ENCODE measurements around the gene AGRN.

AGRN gene

DNA sequence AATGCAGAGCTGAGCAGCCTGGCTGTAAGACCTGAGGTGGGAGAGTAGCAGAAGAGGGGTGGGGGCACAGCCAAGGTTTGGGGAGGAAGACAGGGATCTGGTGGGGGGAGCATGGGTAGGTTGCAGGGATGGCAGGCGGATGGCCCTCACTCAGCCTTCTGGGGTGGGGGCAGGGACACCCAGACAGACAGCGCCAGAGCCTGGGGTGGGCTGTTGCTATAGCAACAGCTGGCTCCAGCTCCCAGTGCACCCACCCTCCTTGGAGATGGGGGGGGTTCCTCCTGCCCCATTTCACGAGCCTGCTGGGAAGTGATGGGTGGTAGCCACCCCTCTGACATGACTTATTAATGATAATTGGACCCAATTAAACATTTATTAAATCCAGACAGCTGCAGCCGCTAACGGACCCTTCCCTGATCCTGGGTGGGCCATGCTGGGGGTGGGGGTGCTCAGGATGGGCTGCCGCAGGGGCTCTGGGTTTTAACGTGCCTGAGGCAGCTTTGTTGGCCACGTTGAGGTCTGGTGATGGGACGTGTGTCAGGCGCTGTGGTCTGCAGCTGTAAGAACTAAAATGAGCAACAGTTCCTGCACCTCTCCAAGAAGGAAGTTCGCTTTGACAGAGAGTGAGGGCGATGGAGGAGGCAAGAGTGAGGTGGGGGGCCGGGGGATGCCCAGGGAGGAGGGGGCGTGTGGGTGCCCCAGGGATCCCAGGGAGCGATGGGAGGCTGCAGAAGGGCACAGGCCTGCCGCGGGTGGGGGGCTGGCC lies 19.4 kb downstream of the AGRN start:
- no peak for DNase-seq

DNA sequence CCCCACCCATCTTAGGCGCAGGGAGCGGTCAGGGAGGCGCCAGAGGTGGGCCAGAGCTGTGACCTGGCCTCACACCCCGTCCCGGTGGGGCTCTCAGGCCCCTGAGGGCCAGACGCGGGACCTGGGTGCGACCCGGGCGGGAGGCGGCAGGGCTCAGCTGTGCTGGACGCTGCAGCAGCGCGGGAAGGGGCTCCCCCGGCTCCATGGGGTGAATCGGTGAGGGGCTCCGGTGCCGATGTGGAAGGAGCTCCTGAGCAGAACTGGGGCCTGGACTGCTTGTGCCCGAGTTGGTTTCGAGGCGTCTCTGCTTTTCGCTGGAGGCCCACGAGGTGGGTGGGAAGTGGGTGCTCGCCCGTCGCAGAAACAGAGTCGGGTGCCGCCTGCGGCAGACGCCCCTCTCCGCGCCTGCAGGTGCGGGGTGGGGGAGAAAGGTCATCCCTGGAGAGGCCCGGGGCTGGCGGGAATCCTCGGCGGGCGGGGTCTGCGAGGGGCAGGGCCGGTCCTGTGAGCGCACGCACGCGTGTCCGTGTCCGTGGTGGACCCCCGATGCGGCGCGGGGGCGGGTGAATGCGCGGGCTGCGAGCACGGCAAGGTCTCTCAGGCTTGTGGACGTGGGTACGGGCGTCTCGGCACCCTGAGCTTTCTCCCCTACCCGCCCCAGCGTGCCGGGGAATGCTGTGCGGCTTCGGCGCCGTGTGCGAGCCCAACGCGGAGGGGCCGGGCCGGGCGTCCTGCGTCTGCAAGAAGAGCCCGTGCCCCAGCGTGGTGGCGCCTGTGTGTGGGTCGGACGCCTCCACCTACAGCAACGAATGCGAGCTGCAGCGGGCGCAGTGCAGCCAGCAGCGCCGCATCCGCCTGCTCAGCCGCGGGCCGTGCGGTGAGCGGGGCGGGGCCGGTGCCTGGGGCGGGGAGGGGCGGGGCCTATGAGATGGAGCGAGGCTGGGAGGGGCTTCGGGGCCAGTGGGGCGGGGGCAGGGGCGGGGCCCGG lies 20.4 kb downstream of the AGRN start:
- DNase-seq: peak; percentile 16

DNA sequence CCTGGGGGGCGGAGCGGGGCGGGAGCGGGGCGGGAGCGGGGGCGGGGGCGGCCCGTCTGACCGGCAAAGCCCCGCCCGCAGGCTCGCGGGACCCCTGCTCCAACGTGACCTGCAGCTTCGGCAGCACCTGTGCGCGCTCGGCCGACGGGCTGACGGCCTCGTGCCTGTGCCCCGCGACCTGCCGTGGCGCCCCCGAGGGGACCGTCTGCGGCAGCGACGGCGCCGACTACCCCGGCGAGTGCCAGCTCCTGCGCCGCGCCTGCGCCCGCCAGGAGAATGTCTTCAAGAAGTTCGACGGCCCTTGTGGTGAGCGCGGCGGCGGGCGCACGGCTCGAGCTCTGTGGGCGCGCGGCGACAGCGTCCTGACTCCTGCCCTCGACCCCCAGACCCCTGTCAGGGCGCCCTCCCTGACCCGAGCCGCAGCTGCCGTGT lies 21.2 kb downstream of the AGRN start:
- no peak for DNase-seq

DNA sequence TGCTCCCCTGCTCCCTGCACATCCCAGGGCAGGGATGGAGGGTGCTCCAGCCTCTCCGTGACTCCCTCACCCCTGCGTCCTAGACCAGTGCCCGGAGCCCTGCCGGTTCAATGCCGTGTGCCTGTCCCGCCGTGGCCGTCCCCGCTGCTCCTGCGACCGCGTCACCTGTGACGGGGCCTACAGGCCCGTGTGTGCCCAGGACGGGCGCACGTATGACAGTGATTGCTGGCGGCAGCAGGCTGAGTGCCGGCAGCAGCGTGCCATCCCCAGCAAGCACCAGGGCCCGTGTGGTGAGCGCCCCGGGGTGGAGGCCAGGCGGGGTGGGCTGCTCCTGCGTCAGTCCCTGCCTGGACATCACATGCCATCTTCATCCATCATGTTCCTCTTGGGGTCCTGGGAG lies 22.0 kb downstream of the AGRN start:
- no peak for DNase-seq

DNA sequence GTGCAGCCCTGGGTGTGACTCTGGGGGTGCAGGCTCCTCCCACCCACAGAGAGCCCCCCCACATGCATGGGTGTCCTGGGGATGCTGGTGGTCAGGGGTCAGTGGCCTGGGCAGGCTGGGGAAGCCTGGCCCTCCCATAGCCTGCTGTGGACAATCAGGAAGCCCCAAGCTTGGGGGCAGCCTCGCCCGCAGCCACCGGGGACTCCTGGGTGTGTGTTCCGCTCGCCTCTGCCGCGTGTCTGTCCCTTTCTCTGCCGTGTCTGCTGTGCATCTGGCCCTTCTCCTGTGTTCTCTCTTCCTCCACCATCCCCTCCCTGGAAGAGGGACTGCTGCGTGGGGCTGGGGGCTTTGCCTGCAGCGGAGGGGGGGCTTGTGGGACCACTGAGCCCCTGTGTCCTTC lies 22.9 kb downstream of the AGRN start:
- no peak for DNase-seq

DNA sequence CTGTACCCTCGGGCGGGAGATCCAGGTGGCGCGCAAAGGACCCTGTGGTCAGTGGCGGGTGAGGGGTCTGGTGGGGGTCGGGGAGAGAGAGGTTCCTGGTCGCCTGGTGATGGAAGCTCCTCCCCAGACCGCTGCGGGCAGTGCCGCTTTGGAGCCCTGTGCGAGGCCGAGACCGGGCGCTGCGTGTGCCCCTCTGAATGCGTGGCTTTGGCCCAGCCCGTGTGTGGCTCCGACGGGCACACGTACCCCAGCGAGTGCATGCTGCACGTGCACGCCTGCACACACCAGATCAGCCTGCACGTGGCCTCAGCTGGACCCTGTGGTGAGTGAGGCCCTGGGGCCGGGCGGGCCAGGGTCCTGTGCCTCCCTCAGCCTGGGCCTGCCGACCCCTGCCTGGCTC lies 23.5 kb downstream of the AGRN start:
- DNase-seq: no peak

DNA sequence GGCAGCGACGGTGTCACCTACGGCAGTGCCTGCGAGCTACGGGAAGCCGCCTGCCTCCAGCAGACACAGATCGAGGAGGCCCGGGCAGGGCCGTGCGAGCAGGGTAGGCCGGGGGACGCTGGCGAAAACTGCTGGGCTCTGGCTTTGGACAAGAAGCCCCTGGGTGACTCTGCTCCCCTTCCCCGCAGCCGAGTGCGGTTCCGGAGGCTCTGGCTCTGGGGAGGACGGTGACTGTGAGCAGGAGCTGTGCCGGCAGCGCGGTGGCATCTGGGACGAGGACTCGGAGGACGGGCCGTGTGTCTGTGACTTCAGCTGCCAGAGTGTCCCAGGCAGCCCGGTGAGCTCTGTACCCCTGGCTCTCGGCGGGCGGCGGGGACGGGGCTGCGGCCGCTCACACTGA lies 24.0 kb downstream of the AGRN start:
- no peak for DNase-seq

DNA sequence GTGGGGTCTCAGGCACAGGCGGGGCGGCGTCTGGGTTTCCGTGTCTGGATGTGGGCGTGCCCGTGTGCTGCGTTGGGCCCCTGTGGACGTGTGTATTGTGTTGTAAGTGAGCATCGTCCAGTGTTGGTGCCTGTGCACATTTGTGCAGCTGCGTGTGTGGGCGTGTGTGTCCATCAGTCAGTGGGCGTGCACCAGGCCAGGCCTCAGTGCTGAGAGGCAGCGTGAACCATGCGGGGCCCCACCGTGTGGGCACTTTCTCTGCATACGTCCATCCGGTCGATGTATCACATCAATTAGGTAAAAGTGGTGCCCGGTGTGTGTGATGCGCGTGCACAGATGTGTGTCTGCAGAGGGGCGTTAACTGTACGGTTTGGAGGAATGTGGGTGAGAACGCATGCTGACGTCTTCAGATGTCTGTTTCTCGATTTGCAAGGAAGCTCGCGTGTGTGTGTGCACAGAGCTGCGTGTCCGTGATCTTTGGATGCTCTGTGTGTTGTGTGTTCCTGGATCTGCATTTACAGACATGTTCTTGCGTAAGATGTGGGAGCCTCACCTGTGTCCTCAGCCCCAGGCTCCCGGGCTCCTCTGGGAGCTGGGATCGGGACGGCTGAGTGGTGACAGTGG lies 24.6 kb downstream of the AGRN start:
- DNase-seq: no peak

DNA sequence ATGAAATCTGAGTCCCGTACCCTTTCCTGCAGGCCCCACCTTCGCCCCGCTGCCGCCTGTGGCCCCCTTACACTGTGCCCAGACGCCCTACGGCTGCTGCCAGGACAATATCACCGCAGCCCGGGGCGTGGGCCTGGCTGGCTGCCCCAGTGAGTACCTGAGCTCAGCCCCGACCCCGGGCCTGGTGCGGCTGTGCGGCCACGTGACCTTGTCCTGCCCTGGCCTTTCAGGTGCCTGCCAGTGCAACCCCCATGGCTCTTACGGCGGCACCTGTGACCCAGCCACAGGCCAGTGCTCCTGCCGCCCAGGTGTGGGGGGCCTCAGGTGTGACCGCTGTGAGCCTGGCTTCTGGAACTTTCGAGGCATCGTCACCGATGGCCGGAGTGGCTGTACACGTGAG lies 25.2 kb downstream of the AGRN start:
- no peak for DNase-seq

DNA sequence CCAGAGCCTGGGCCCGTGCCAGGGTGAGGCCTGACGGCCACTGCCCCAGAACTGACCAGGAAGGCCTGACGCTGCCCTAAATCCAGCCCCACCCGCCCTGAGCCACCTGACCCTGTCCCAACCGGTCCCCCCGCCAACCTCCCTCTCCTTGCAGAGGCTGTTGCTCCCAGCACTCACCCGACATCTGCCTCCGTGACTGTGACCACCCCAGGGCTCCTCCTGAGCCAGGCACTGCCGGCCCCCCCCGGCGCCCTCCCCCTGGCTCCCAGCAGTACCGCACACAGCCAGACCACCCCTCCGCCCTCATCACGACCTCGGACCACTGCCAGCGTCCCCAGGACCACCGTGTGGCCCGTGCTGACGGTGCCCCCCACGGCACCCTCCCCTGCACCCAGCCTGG lies 26.3 kb downstream of the AGRN start:
- DNase-seq: no peak

DNA sequence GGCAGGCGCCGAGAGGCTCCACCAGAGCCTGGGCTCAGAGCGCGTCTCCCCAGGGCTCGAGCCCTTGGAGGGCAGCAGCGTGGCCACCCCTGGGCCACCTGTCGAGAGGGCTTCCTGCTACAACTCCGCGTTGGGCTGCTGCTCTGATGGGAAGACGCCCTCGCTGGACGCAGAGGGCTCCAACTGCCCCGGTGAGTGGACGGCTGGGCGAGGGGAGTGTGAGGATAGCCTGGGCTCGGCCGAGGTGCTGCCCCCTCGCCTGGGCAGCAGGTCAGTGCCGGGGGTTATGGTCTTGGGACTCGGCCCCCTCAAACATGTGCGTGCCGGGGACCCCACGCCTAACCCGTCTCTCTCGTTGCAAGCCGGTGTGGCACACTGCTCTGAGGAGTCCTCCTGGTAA lies 26.8 kb downstream of the AGRN start:
- no peak for DNase-seq

DNA sequence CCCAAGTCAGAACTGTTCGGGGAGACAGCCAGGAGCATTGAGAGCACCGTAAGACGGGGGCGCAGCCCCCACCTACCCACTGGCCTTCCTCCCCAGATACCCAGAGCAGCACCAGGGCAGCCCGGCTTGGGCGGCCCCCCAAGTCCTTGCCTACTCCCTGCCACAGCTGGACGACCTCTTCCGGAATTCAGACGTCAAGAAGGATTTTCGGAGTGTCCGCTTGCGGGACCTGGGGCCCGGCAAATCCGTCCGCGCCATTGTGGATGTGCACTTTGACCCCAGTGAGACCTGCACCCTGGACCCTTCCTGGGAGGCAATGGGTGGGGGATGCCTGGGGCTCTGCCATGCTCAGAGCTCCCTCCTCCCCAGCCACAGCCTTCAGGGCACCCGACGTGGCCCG lies 27.5 kb downstream of the AGRN start:
- DNase-seq: no peak

DNA sequence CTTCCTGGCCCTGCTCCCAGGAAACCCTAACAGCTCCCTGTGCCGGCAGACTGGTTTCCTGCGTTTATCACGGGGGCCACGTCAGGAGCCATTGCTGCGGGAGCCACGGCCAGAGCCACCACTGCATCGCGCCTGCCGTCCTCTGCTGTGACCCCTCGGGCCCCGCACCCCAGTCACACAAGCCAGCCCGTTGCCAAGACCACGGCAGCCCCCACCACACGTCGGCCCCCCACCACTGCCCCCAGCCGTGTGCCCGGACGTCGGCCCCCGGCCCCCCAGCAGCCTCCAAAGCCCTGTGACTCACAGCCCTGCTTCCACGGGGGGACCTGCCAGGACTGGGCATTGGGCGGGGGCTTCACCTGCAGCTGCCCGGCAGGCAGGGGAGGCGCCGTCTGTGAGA lies 28.0 kb downstream of the AGRN start:
- DNase-seq: no peak

DNA sequence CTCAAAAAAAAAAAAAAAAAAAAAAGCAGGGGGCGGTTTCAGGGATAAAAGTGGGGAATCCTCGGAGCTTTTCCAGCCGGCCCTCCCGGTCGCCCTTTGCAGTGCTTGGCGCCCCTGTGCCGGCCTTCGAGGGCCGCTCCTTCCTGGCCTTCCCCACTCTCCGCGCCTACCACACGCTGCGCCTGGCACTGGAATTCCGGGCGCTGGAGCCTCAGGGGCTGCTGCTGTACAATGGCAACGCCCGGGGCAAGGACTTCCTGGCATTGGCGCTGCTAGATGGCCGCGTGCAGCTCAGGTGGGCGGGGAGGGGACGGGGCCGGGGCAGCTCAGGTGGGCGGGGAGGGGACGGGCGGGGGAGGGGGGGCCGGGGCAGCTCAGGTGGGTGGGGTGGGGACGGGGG lies 28.8 kb downstream of the AGRN start:
- DNase-seq: no peak

DNA sequence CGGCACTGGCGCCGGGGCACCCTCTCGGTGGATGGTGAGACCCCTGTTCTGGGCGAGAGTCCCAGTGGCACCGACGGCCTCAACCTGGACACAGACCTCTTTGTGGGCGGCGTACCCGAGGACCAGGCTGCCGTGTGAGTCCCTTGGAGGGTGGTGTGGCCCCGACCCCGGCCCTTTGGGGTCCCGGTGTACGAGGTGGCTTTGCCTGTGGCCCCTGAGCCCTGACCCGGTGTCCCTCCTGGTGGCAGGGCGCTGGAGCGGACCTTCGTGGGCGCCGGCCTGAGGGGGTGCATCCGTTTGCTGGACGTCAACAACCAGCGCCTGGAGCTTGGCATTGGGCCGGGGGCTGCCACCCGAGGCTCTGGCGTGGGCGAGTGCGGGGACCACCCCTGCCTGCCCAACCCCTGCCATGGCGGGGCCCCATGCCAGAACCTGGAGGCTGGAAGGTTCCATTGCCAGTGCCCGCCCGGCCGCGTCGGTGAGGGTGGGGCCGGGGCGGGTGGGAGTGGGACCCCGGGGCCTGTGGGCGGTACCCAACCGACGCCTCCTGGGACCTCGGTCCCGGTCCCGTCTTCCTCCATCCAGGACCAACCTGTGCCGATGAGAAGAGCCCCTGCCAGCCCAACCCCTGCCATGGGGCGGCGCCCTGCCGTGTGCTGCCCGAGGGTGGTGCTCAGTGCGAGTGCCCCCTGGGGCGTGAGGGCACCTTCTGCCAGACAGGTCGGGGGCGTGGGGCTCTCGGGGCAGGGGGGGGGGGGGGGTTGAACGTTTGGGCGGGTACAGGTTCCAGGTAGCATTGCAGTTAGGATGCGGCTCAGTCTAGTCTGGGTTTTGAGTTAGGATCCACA lies 29.6 kb downstream of the AGRN start:
- DNase-seq: no peak

DNA sequence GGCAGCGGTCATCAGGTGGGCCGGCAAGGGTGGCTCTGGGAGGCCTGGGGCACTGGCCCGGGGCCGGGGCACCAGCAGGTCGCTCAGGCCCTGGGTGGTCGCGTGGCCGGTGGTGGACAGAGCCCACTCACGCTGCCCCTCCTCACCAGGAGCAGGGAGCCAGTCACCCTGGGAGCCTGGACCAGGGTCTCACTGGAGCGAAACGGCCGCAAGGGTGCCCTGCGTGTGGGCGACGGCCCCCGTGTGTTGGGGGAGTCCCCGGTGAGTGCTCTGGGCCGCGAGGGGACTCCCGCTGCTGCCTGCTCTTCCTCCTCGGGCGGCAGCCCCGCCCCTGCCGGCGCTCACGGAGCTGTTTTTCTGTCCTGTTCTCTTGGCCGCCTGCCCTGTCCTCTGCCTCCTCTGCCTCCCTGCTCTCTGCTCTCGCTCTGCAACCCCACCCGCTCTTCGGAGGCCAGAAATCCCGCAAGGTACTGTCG lies 30.7 kb downstream of the AGRN start:
- no peak for DNase-seq

DNA sequence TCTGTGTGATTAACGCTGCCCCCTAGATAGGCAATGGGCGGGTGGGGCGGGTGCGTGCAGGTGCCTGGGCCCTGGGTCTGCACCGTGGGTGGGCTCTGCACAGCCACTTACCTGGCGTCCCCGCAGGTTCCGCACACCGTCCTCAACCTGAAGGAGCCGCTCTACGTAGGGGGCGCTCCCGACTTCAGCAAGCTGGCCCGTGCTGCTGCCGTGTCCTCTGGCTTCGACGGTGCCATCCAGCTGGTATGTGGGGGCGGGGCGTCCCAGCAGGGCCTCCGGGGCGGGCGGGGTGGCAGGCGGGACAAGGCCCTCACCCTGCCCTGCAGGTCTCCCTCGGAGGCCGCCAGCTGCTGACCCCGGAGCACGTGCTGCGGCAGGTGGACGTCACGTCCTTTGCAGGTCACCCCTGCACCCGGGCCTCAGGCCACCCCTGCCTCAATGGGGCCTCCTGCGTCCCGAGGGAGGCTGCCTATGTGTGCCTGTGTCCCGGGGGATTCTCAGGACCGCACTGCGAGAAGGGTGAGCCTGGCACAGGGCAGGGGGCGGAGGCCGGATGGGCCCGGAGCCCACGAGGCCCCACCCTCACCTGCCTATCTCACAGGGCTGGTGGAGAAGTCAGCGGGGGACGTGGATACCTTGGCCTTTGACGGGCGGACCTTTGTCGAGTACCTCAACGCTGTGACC lies 31.3 kb downstream of the AGRN start:
- no peak for DNase-seq

DNA sequence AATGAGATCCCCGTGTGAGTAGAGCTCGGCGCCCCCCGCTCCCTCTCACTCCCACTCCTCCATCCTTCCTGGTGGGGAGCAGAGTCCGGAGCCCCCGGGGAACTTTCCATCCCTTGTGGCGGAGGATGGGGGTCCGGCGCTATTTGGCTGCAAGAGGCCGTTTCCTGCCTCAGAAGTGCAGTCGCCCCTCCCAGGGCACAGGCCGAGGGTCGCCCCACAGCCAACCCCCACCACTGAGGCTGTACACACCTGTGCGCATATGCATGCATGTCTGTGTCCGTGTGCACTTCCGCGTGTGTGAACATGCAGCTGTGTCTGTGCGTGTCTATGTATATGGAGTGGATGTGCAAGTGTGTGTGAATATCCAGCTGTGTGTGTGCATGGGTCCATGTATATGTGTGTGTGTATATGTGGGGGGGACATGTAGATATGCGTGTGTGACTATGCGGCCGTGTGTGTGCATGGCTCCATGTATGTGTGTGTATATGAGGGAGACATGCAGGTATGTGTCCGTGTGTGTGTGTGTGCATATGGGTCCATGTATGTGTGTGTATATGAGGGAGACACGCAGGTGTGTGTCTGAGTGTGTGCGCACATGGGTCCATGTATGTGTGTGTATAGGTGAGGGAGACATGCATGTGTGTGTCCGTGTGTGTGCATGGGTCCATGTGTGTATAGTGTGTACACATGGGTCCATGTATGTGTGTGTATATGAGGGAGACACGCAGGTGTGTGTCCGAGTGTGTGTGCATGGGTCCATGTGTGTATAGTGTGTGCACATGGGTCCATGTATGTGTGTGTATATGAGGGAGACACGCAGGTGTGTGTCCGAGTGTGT lies 32.3 kb downstream of the AGRN start:
- DNase-seq: no peak

DNA sequence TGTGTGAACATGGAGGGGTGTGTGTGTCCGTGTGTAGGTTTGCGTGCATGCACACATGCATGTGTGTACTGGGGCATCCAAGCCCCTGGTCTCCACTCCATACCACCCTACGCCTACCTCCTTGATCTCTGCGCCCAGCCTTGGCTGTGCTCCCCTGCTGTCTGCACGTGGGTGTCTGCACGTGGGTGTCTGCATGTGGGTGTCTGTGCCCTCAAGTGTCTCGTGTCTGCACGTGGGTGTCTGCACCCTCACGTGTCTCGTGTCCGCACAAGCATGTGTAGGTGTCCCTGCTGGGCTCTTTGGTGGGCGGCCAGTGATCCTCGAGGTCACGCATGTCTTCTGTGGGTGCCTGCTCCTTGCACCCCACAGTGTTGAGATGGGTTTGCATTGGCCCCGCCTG lies 33.1 kb downstream of the AGRN start:
- no peak for DNase-seq

DNA sequence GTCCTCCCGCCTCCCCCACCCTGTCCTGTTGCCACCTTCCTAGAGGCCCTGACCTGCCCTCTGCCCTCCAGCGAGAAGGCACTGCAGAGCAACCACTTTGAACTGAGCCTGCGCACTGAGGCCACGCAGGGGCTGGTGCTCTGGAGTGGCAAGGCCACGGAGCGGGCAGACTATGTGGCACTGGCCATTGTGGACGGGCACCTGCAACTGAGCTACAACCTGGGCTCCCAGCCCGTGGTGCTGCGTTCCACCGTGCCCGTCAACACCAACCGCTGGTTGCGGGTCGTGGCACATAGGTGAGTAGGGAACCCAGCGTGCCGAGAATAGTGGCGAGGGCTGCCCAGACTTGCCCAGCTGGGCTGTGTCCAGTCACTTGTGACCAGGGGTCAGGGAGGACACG lies 33.8 kb downstream of the AGRN start:
- no peak for DNase-seq

DNA sequence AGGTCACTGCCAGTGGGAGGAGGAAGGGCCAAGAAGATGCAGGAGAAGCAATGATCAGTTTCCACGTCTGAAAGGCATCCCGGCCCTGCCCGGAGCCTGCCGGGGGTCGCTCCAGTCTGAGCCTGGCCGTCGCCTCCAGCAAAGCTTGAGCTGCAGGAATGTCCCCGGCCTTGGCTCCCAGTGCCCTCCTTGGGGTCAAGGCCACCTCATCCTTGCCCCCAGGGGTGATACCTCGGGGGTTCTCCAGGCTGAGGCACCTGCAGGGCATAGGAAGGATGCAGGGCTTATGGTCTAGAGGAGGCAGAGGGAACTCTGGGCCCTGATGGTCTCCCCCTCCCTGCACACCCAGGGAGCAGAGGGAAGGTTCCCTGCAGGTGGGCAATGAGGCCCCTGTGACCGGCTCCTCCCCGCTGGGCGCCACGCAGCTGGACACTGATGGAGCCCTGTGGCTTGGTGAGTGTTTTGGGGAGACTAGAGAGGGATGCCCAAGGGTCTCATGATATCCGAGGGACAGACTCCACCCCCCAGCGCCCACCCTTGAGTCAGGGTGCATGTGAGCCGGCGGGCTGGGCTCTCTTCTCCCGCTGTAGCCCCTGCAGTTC lies 34.3 kb downstream of the AGRN start:
- no peak for DNase-seq
